GM19238 (cell line): ENCODE data around the gene EYS.

Source experiments
- DNase-seq: peaks from one replicate; pipeline ENCODE4 v3.0.0; 2011; ENCODE audit warnings: low spot score; ENCODE audit not compliant: insufficient read length

EYS gene

DNA sequence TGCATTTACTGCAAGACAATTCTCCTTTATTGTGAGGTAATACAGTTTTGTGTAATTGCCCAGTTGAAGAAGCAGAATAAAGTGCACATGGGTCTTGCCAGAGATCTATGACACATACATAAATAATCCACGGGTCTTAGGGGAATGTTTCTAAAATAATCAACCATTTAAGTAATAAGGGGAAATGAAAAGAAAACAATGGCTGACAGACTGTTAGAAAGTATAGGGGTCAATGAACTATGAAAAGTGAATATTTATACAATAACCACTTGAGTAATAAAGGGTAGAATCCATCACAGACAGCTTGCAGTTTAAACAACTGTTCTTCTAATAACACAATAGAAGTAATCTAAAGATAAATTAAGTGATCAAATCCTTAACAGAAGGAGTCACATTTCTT, 477.2 kb downstream of the EYS start:
- no peak for DNase-seq

DNA sequence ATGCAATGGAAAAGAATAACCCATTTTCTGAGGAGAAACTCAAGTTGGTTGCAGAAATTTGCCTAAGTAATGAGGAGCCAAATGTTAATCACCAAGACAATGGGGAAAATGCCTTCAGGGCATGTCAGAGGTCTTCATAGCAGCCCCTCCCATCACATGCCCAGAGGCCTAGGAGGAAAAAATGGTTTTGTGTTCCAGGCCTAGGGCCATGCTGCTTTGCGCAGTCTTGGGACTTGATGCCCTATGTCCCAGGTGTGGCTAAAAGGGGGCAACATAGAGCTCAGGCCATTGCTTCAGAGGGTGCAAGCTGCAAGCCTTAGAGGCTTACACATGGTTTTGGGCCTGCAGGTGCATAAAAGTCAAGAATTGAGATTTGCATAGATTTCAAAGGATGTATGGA, 485.9 kb downstream of the EYS start:
- no peak for DNase-seq

DNA sequence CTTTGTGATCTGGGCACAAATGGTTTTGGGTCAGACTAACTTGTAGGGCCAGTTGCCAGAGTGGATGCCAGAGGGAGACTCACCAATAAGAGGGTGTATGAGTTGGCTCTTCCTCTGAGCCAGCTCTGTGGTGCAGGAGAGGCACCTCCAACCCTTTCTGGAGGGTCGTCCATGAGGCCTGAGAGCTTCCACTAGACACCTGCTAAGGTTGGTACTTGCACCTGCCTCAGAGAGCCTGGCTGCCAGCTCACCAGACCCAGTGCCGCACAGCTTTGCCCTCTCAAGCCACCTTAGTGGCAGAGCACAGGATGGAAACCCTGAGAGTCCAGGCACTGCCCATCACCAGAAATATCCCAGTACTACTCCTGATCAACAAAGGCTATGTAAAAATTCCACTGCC, 504.3 kb downstream of the EYS start:
- no peak for DNase-seq

DNA sequence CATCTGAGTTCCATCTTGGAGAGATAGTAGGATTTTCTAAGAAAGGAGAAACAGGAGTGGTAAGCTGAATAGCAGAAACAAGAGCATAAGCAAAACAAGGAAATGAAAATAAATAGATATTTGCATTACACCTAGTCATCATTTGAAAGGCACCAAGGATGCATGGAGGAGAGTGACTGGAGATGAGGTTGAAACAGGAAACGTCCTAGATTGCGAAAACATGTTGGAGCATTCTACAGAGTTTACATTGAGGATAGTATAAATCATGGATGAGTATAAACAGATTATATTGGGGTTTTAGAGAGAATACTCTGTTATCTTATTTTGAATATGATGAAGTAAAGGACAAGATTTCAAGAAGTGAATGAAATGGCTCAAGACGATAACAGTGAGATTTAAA, 507.3 kb downstream of the EYS start:
- no peak for DNase-seq

DNA sequence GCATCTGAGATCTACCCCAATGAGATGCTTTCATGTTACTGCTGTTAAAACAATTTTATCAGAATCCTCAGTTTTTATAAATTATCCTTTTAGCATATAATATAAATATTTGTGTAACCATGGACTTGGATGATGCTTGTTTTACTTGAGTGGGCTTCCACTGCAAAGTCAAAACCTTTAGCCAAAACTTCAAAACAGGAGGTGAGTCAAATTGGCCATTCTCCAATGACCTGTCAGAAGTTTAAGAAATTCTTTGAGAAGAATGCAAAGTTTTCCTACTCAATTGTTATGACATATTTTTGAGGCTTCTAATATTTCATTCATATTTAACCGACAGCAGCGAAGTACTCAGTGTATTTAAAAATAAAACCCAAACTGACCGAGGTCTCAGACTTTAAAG, 507.9 kb downstream of the EYS start:
- DNase-seq: no peak

DNA sequence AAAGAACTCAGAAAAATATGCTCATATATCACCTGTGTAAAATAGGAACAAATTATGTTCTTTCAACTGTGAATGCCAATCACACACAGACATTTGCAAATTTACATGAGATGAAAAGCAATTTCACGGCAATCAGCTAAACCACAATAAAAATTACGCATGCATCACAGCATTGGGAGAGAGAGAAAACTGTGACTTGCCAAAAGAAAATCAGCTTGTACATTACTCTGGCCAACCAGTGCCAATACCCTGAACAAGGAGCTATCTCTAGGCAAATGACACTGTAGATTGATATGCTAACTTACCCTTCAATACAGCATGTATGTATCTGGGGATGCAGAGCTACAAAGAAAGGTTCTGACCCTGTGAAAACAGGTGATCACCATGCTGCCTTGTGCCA, 515.6 kb downstream of the EYS start:
- DNase-seq: no peak

DNA sequence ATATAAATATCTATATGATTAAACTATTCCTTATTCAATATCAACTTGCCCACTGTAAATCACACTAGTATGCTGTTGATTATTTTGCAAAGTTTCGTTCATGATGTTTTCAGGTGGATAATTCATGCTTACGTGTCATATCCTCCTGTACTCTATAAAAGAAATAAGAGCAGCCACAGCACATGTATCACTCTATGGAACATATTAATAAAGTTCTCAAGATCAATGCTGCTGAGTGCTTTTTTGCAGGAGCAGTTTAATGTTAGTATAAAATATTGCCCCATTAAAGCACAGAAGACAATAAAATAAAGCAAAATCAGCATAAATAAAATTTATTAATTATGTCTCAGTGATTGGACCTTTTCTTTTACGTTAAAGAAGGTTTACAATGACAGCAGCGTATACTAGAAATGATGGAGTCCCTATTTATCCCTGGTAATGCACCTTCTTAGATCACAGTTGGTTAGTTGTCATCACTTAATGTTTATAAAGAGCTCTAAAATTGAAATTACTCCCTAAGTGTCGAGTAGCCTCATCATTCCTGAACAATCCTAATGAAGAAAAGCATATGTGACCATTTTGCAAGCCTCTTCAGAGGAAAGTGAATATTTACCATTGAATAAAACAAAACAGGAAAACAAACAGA, 517.7 kb downstream of the EYS start:
- no peak for DNase-seq

DNA sequence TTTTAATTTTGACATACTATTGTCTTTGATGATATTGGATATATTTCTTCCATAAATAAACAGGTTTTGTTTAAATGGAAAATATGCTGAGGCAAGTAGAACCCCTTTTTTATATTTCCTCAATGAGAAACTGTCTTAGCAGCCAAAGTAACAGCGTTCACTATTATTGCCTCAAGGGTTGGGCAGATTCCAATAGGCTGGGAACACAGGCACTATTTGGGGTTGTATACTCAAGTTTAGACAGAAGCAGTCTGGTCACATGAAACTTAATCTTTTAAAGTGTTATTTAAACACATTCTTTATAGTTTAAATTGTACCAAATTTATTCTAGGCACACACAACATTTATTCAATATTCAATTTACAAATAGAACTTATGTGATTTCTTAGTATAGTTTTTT, 520.2 kb downstream of the EYS start:
- no peak for DNase-seq

DNA sequence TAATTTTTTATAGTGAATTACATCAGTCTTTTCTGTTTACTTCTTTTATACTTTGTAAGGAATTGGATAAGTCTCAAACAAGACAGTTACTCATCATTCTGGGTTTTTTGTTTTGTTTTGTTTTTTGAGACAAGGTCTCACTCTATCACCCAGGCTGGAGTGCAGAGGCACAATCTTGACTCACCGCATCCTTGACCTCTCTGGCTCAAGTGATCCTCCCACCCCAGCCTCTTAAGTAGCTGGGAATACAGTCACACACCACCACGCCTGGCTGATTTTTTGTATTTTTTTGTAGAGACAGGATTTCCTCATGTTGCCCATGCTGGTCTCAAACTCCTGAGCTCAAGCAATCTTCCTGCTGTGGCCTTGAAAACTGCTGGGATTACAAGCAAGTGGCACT, 524.3 kb downstream of the EYS start:
- no peak for DNase-seq

DNA sequence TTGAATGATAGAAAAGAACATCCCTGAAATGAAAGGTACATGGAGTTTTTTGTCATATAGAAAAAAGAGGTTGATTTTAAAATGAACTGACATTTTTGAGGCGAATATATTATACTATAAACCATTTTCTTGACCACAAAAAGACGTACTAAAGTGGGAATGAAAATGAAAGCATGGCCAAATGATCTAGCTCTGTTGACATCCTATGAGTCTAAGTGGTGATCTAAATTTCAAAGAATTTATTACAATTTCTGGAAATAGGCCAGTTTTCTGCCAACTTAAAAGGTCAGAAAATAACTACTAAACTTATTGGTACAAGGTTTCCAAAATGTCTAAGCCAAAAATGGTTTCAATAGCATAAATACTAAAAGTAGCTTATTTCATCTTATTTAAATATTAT, 536.8 kb downstream of the EYS start:
- DNase-seq: no peak

DNA sequence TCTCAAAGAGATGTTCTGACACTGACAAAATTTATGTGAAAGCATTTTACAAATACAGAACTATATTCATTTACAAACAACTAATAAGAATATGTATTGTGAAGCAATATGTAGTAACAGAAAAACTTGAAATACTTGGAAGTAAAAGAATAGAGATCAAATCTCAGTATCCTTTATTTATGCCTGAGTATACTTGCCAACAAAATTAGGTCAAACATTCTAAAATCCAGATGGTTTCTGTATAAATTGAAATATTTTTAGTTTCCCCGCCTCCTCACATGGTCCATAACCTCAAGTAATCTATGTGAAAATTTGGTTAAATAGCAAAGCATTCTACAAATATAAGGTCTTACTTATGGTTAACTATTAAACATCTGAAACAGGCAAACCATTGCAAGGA, 545.4 kb downstream of the EYS start:
- no peak for DNase-seq

DNA sequence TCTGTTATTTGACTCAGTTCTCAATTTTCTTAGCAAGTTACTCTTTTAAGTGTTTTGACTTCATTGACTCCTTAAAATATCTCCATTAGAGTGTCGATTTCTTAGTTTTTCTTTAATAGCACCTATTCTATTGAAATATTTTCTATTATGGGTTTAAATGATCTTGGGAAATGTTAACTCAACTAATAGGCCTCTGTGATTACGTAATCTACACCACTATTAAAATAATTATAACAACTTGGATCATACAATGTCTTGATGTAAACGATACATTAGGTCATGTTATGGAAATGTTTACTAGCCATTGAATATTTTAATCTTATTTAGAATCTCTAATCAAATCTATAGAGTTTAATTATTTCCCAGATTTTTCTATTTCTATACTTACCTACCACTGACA, 550.0 kb downstream of the EYS start:
- no peak for DNase-seq

DNA sequence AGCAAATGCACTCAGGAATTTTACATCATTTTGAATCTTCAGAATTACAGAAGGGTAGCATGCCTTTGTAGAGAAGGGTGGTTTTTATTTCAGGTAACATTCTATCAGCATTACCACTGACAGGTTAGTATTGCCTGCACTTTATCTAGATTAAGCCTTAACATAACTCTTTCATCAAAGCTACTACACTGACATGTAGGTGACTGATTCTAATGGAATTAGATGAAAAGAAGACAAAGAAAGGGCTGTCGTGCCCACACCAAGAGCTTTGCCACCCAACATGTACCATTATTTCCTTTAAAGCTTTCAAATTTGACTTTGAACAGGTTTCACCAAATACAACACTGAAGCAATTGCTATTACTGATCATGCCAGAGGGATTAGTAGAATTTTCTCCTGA, 551.9 kb downstream of the EYS start:
- no peak for DNase-seq

DNA sequence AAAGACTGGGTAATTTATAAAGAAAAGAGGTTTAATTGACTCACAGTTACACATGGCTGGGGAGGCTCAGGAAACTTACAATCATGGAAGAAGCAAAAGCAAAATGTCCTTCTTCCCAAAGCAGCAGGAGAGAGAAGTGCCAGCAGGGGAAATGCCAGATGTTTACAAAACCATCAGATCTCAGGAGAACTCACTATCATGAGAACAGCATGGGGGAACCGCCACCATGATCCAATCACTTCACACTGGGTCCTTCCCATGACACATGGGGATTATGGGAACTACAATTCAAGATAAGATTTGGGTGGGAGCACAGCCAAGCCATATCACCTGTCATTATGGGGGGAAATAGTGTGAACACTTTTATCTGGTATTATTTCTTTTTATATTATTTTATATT, 557.2 kb downstream of the EYS start:
- DNase-seq: no peak

DNA sequence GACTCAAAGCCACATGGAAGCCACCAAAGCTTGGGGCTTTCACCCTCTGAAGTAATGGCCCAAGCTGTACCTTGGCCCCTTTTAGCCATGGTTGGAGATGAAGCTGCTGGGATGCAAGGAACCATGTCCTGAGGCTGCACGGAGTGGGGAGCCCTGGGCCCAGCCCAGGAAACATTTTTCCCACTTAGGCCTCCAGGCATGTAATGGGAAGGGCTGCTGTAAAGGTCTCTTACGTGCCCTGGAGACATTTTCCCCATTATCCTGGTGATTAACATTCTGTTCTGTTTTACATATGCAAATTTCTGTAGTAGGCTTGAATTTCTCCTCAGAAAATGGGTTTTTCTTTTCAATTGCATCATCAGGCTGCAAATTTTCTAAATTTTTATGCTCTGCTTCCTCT, 558.2 kb downstream of the EYS start:
- DNase-seq: no peak

DNA sequence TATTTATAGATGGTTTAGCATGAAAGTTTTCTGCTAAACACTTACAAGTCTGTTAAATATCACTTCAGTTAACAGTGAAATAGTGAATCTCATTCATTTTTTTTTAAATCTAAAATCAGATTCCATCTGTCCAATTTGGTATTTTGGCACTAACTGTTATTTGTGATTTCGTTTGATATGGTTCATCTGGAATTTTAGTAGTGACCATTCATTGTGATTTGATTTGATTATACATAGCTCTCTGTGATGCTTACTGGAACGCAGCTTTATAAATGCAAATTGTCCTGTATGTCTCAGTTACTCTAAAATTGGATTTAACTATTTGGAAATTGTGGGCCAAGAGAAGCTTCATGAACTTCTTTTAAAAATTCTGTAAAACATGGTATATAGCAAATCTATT, 571.5 kb downstream of the EYS start:
- no peak for DNase-seq

DNA sequence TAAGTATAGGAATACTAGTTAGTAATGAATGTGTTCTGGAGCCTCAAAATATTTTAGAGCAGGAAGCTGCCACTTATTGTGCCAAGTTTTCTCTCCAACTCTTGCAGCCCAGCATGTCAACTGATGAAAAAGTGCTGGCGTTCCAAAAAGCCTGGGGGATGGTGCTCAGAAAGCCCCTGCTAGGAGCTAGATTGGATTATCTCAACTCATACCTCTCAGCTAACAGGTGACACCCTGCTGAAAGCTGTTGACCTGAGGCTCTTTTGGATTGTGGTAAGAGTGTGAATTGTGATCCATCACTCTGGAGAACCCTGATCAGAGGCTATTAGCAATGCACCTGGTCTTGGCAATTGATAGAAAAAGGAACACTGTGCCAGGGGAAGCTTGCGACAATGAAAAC, 580.4 kb downstream of the EYS start:
- no peak for DNase-seq

DNA sequence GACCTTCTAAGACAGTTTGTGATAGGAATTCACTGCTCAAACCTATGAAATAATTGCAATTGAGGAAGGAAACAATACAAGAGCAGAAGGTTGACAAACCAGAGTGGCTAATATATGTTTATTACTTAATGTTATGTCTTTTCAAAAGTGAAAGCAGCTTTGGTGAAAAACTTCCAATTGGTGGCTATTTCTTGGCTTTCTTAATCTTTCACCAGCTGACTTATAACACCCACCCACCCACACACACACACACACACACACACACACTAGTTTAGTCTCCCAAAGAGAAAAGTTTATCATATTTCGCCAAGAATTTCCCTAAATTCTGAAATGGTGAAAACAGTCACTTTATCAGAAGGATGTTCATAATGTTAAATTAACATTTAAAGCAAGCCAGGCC, 583.5 kb downstream of the EYS start:
- no peak for DNase-seq

DNA sequence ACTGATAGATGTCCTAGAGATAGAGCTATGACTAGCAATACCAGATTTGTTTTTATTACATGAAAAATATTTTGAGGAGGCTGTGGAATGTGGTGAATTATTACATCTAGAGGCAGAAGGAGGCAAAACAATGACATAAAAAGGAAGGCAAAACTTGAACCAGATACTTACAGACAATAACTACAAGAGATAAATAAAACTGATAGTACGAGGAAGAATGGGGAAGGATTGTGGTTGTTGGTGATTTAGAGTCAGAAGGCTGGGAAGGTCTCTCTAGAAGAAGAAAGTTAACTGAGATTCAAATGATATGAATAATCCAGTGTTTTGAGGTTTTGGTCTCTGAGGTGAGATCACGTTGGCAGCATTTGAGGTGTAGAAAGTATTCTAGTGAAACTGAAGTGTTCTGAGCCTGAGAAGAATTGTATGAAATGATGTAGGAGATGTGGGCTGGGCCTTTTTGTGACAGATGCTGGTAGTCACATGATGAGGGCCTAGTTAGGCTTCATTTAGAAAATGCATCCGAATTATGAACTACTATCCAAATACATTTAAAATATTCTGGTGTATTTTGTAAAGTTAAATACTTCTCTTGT, 589.1 kb downstream of the EYS start:
- no peak for DNase-seq

DNA sequence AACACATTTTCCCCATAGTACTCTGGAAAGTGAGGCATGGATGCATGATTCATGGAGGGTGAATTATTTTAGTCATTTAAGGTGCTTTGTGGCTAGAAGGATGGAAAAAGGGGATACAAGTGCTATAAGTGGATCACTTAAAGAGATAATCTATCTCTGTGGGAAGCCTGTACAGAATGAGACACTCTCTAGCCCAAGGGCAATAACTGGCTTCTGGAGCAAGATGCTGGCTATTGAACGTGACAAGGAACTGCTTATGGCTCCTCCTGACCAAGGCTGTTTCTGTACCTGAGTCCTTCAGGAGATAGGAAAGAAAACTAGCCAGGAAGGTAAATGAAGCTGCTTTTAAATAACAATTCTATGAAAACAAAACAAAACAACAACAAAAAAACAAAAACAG, 590.7 kb downstream of the EYS start:
- DNase-seq: no peak

DNA sequence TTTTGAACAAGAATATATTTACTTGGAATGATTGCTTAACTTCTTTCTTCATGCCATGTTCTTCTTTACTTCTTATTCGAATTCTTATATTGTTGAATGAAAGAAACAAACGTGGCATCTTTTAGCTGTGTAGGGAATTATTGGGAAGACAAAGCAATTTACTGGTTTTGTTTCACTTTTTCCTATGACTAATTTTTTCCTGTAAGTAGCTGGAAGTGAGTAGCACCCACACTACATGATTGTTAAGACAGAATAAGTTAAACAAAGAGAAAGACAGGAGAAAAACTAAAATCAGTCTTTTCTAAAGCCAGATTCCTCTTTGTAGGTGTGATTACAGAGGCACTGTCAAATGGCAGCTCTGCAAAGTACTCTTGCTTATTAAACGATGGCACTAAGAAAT, 593.4 kb downstream of the EYS start:
- DNase-seq: no peak

DNA sequence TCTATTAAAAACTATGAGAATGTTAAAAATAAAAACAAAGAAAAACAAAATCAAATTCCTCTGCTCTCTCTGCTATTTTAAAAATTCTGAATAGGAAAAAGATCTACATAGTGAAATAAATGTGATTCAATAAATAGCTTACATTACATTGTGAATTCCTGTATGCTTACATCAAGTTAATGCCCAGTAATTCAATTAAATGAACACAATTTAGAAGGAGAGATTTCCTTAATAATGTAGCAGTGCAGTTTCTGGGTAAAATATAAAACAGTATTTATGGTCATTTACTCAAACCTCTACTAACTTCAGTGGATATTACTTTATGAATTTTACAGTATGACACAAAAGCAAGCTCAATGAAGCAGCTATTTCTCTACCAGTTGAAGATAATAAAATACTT, 594.6 kb downstream of the EYS start:
- DNase-seq: no peak

DNA sequence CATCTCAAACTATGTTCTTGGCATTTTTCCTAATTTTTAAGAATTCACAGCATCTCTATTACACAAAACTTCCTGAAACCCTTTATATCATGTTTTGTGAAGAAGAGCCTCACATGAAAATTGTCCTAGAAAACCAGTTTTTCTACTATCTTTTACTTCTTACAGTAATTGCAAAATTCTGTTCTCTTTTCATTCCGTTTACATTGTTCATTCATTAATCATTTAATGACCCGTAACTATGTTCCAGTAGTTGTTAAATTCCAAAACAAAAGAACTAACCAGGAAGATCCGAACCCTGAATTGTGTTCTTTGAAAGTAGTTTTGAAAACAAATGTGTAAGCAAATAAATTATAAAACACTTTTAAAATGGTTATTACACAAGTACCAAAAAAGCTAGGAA, 597.0 kb downstream of the EYS start:
- DNase-seq: no peak

DNA sequence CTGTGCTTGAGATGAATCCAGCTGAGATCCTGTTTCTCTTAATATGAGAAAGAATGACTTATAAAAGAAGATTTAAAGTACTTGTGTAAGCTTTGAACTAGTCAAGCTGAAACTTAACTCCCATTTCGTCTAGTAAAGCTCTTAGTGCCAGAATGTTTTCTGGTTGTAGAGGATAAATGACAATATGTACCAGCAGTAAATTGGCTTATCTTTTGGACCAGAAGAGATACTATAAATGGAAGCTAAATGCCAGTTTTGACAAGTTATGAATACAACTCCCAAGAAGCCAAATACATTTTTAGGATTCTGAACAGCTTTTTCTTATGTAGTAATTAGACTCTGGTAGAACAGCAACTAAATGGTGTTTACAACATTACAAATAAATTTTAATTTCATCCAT, 608.7 kb downstream of the EYS start:
- DNase-seq: no peak
